ENCODE results near the gene AGAP1.

DNA sequence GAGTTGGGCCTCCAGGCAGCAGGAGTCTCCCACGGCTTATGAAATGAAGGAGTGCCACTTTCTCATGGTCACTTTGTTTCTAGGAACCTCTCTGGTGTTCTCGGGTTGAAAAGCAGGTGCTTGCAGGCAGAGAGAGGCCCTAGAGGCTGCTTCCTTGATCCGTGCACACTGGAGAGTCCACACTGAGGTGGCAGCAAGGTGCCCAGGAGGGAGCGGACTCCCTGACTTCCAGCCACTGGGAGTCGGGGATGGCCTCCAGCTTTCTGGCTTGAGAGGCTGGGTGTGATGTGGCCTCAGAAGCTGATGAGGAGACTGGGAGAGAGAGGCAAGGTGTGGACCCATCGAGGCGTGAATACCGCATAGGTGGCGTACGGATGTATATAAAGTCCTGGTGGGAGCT, 221.8 kb downstream of the AGAP1 start:
- TF ChIP-seq, protein P1, sequence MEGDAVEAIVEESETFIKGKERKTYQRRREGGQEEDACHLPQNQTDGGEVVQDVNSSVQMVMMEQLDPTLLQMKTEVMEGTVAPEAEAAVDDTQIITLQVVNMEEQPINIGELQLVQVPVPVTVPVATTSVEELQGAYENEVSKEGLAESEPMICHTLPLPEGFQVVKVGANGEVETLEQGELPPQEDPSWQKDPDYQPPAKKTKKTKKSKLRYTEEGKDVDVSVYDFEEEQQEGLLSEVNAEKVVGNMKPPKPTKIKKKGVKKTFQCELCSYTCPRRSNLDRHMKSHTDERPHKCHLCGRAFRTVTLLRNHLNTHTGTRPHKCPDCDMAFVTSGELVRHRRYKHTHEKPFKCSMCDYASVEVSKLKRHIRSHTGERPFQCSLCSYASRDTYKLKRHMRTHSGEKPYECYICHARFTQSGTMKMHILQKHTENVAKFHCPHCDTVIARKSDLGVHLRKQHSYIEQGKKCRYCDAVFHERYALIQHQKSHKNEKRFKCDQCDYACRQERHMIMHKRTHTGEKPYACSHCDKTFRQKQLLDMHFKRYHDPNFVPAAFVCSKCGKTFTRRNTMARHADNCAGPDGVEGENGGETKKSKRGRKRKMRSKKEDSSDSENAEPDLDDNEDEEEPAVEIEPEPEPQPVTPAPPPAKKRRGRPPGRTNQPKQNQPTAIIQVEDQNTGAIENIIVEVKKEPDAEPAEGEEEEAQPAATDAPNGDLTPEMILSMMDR (IDR thresholded peaks at IDR 0.05): no peak
- no peak for TF ChIP-seq EZH2 (IDR thresholded peaks at IDR 0.05)
- TF ChIP-seq EZH2phosphoT487 (IDR thresholded peaks at IDR 0.05): no peak

All from neural progenitor cell (in vitro differentiated cells).